Type B pancreatic cell (in vitro differentiated cells): ENCODE results near the gene BICRAL. TPM values are rescaled to one million over a fixed set of nuclear protein-coding genes. Genes with fewer than 3 reads are reported as not detected.
"Not testable (repeated sequence)": the region's sequence is repeated elsewhere in the genome, so short reads cannot be mapped to it uniquely, and the experiment has no call there.

Experiments used
- DNase-seq: peaks from one replicate; pipeline ENCODE4 v3.0.0; 2021; ENCODE audit warnings: mixed read lengths; ENCODE audit not compliant: unreplicated experiment; ENCODE audit errors: extremely low spot score
- H3K27ac Mint-ChIP-seq: 2 replicates; pipeline ENCODE4 v1.8.0; 2021; ENCODE audit warnings: mild to moderate bottlenecking, mixed read lengths
- H3K27me3 Mint-ChIP-seq: 2 replicates; pipeline ENCODE4 v1.8.0; 2021; ENCODE audit warnings: mixed read lengths
- H3K36me3 Mint-ChIP-seq: 2 replicates; pipeline ENCODE4 v1.8.0; 2021; ENCODE audit warnings: mixed read lengths
- H3K4me1 Mint-ChIP-seq: one replicate; pipeline ENCODE4 v1.8.0; 2021; ENCODE audit warnings: mixed read lengths; ENCODE audit not compliant: unreplicated experiment
- H3K4me3 Mint-ChIP-seq: 2 replicates; pipeline ENCODE4 v1.8.0; 2021; ENCODE audit warnings: mild to moderate bottlenecking, mixed read lengths
- H3K9me3 Mint-ChIP-seq: 2 replicates; pipeline ENCODE4 v1.8.0; 2021; ENCODE audit warnings: mixed read lengths
- total RNA-seq: library from RNA; stranded (reverse); gene quantifications from 2 replicates; pipeline ENCODE4 v1.2.1, GENCODE V29; 2021; ENCODE audit warnings: low replicate concordance
- TF ChIP-seq, protein P1 (sequence below): fragments of 200-600 bp; sonication (generic); conservative IDR thresholded peaks from 2 replicates; pipeline ENCODE4 v1.5.0; 2021; ENCODE audit warnings: antibody characterized with exemption, mild to moderate bottlenecking

Gene BICRAL
- total RNA-seq, 1 donor from 2014 or later, result 9.3 TPM

DNA sequence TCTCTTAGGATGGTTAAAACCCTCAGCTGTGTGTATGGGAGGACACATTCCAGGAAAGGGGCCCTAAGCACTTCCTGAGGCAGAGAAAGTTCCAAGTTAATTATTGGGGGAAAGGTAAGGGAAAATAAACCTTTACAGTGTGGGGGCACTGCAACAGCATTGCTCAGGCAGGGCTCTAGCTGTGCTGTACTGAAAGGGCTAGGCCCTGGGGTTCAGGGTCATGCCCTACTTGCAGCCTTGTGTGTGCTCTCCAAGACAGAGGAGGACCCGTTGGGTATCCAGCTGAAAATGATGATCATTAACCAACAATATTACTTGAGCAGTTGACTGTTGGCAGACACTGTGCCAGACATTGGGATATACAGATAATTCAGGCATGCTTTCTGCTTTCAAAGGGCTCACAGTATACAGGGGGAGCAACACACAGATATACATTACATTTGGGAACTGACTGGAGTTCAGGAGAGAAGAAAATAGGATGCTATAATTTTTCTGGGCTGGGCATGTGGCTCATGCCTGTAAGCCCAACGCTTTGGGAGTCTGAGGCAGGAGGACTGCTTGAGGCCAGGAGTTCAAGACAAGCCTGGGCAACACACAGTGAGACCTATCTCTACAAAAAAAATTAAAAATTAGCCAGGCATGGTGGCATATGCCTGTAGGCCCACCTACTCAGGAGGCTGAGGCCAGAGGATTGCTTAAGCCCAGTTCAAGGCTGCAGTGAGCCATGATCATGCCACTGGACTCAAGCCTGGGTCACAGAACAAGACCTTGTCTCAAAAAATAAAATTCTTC lies 88.5 kb downstream of the BICRAL start:
- Mint-ChIP-seq H3K4me1 (no peaks in the 10 kb centered on the region), H3K9me3 (no peaks in the 10 kb centered on the region), H3K27ac (no peak overlapping the region), H3K36me3 (peaks cover 3% of the 10 kb centered on the region), H3K4me3 (no peak overlapping the region), H3K27me3 (no peaks in the 10 kb centered on the region)
- TF ChIP-seq, protein P1, sequence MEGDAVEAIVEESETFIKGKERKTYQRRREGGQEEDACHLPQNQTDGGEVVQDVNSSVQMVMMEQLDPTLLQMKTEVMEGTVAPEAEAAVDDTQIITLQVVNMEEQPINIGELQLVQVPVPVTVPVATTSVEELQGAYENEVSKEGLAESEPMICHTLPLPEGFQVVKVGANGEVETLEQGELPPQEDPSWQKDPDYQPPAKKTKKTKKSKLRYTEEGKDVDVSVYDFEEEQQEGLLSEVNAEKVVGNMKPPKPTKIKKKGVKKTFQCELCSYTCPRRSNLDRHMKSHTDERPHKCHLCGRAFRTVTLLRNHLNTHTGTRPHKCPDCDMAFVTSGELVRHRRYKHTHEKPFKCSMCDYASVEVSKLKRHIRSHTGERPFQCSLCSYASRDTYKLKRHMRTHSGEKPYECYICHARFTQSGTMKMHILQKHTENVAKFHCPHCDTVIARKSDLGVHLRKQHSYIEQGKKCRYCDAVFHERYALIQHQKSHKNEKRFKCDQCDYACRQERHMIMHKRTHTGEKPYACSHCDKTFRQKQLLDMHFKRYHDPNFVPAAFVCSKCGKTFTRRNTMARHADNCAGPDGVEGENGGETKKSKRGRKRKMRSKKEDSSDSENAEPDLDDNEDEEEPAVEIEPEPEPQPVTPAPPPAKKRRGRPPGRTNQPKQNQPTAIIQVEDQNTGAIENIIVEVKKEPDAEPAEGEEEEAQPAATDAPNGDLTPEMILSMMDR, result no peak
- no peak for DNase-seq

DNA sequence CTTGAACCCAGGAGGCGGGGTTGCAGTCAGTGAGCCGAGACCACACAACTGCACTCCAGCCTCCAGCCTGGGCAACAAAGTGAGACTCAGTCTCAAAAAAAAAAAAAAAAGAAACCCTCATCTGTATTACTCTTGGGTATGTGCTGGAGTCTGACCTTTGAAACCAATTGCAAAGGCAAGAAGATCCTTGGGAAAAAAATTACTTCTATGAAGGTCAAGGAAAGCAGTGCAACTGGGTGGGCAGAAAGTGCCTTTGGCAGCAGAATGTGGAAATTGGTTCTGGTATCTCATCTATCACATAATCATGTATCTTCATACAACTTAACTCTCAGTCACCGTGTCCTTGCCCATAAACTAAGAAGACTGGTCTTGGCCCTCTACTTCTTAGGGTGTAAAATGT lies 89.9 kb downstream of the BICRAL start:
- TF ChIP-seq, protein P1, result no peak
- no peaks in the 10 kb centered on the region for H3K9me3 Mint-ChIP-seq
- DNase-seq, result no peak
- H3K36me3 Mint-ChIP-seq, result peaks cover 3% of the 10 kb centered on the region
- no peaks in the 10 kb centered on the region for H3K27me3 Mint-ChIP-seq
- no peaks in the 10 kb centered on the region for H3K4me1 Mint-ChIP-seq
- no peak overlapping the region for H3K27ac Mint-ChIP-seq
- no peak overlapping the region for H3K4me3 Mint-ChIP-seq

DNA sequence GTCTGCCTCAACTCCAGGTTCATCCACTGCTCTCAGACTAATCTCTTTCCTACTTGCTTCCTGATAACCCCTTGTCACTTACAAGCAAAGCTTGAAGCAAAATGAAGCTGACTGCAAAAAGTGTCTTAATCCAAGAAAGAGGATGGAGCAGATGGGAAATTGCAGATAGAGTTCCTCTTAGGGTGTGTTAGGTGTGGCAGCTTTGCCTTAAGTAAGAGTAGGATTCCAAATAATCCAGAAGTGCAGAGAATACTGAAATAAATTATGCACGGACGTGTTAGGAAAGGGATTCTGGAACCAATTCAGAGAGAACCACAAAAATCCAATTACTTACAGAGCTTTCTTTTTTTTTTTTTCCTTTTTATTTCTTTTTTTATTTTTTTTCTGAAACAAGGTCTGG lies 91.5 kb downstream of the BICRAL start:
- DNase-seq, result no peak
- Mint-ChIP-seq H3K27me3 (no peaks in the 10 kb centered on the region), H3K27ac (no peak overlapping the region), H3K9me3 (no peaks in the 10 kb centered on the region), H3K4me3 (no peak overlapping the region), H3K4me1 (no peaks in the 10 kb centered on the region), H3K36me3 (peaks cover 3% of the 10 kb centered on the region)
- TF ChIP-seq, protein P1, result no peak

DNA sequence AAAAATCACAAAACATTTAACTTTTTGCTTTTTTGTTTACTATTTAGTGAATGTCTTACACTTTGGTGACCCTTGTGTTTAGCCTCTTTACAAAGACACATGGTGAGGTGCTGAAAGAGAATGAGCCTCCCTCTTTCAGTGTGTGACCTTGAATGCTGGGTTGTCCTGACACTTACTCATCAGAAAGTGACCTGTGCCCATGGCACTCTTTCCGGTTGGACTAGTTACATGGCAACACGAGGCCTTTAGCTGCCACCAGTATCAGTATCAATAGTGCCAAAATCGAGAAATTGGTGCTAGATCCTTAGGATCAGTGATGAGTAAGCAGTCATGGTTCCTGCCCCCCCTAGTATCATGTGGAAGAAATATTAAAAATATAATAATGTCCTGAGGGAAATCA lies 95.8 kb downstream of the BICRAL start:
- TF ChIP-seq, protein P1, result no peak
- no peak for DNase-seq
- Mint-ChIP-seq H3K4me1 (peaks cover 9% of the 10 kb centered on the region), H3K27me3 (no peaks in the 10 kb centered on the region), H3K4me3 (peak overlapping the region; percentile 54), H3K27ac (peak overlapping the region; percentile 76), H3K36me3 (peaks cover 5% of the 10 kb centered on the region), H3K9me3 (no peaks in the 10 kb centered on the region)

DNA sequence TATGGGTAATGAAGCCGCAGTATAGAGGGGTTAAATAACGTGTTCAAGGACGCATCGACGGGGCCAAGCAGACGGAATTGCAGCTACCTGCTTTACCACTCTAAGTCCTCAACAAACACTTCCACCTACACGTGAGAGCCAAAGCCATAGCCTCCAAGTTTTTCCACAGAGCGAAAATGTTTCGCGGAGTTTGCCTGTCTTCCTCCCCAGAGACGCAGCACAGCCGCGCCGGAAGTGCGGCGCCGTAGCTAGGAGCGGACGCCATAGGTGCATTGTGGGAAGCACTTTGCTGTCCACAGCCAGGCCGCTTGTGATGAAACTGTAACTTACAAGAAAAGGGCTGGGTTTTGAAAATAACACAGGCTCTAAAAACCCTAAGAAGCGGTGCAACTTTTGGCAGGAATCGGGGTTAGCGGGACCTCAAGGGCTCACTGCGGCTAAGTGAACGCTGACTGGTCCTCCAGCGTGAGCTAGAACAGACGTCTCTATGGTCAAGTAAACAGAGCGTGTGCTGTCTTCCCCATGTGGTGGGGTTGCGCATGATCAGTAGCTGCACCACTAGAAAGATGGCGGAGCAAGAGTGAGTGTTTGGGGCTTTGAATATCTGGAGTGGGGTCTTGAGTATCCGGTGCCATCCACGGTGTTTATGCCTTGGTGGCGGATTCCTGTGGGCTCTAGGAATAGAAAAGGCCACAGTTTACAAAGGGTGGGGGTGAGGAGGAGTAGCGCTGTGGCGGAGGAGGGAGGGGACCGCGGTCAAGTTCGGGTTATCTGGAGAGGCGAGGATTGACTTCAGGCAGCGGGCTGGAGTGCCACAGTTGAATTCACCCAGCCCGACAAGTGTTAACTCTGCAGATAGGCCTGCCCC lies 97.8 kb downstream of the BICRAL start, which contains the start of gene RPL7L1:
Gene RPL7L1 (plus strand): TSS at position 245 of the 868 bp plus-strand sequence. CDS start 295 bp downstream, at position 540.
- TF ChIP-seq, protein P1, result peak; percentile 46
- Mint-ChIP-seq H3K4me1 (peaks cover 12% of the 10 kb centered on the region), H3K27me3 (no peaks in the 10 kb centered on the region), H3K4me3 (peak within 1 kb of the TSS; percentile 100), H3K27ac (peak within 1 kb of the TSS; percentile 99), H3K36me3 (peaks cover 19% of the 10 kb centered on the region), H3K9me3 (no peaks in the 10 kb centered on the region)
- peak; percentile 83 for DNase-seq

DNA sequence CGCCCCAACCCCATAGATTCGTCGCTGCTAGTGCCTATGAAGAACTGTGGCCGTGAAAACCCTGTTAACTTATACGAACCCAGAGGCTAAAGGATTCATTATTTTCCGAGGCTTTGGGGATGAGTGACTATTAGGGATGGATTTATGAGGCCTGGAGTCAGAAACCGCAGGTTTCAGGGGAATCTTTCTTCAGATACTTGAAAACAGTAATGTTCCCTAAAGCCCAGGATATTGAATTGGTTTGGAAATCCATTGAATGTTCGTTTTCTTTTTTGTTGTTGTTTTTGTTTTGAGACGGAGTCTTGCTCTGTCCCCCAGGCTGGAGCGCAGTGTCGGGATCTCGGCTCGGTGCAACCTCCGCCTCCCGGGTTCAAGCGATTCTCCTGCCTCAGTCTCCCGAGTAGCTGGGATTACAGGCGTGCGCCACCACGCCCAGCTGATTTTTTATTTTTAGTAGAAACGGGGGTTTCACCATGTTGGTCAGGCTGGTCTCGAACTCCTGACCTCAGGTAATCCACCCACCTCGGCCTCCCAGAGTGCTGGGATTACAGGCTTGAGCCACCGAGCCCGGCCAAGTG lies 98.5 kb downstream of the BICRAL start:
- H3K36me3 Mint-ChIP-seq, result peaks cover 22% of the 10 kb centered on the region
- peaks cover 12% of the 10 kb centered on the region for H3K4me1 Mint-ChIP-seq
- H3K9me3 Mint-ChIP-seq, H3K27me3 Mint-ChIP-seq, DNase-seq: not testable (repeated sequence)
- H3K27ac Mint-ChIP-seq, result peak overlapping the region; percentile 99
- H3K4me3 Mint-ChIP-seq, result peak overlapping the region; percentile 100

DNA sequence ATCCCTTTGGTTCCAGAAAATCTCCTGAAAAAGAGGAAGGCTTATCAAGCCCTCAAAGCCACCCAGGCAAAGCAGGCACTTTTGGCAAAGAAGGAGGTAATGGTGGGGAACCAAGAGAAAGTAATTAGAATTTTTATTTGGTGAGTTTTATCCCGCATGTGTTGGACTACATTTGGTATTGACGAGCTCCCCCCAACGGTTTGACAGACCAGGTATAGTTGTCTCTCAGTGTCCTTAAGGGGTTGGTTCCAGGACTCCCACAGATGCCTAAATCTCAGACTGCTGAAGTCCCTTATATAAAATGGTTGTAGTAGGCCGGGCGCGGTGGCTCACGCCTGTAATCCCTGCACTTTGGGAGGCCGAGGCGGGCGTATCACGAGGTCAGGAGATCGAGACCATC lies 99.0 kb downstream of the BICRAL start:
- peak overlapping the region; percentile 100 for H3K4me3 Mint-ChIP-seq
- H3K36me3 Mint-ChIP-seq, result peaks cover 24% of the 10 kb centered on the region
- H3K27ac Mint-ChIP-seq, result peak overlapping the region; percentile 99
- H3K9me3 Mint-ChIP-seq, H3K27me3 Mint-ChIP-seq, DNase-seq: not testable (repeated sequence)
- H3K4me1 Mint-ChIP-seq, result peaks cover 12% of the 10 kb centered on the region
